Panc1 (cell line): ENCODE measurements around the gene TEX264. TPM values are rescaled to one million over a fixed set of nuclear protein-coding genes. Genes with fewer than 3 reads are reported as not detected.

Experiments used
- ATAC-seq: fragments of 200-7000 bp; cut with Tn5 transposase; 2 replicates; pipeline ENCODE4 v1.9.1; 2020; ENCODE audit warnings: mild to moderate bottlenecking, moderate library complexity
- Bru-seq: library from RNA; stranded (reverse); fragments of 400-500 nt; gene quantifications from one replicate; lab custom pipeline; 2021; lab: Mats Ljungman, UMichigan
- BruChase-seq, 2 experiments: library from RNA; stranded (reverse); fragments of 400-500 nt; gene quantifications; one replicate each; lab custom pipeline; 2021; lab: Mats Ljungman, UMichigan
- BruUV-seq: library from RNA; stranded (reverse); fragments of 400-500 nt; replicated peaks from 2 replicates; lab custom pipeline; 2021; lab: Mats Ljungman, UMichigan
- CTCF ChIA-PET: fragments of 300-600 bp; sonication (Branson Sonifier 250); formaldehyde crosslinking; loops from one replicate; lab custom pipeline; 2022; ENCODE audit warnings: antibody characterized with exemption; lab: Charles Lee
- POLR2A ChIA-PET: fragments of 300-600 bp; sonication (Branson Sonifier 250); formaldehyde crosslinking; loops from one replicate; lab custom pipeline; 2022; ENCODE audit warnings: antibody characterized with exemption; lab: Charles Lee
- DNase-seq: peaks from one replicate; pipeline ENCODE4 v3.0.0-alpha.2; 2010; ENCODE audit warnings: low read depth, low spot score
- H3K27ac ChIP-seq: 2 replicates; pipeline ENCODE4 v1.5.1; 2011; ENCODE audit warnings: mild to moderate bottlenecking, low read length, inconsistent platforms
- H3K27me3 ChIP-seq: fragments of 200-500 bp; sonication (Bioruptor generic); 2 replicates; pipeline ENCODE4 v1.6.0; 2014; ENCODE audit warnings: low read length, inconsistent platforms; ENCODE audit not compliant: control insufficient read depth, insufficient read depth
- H3K36me3 ChIP-seq: fragments of 200-500 bp; sonication (Bioruptor generic); 2 replicates; pipeline ENCODE4 v1.5.1; 2014; ENCODE audit warnings: inconsistent platforms, mild to moderate bottlenecking, low read length, moderate library complexity; ENCODE audit not compliant: control insufficient read depth, insufficient read depth
- H3K4me1 ChIP-seq: 2 replicates; pipeline ENCODE4 v1.5.1; 2011; ENCODE audit warnings: inconsistent platforms, mild to moderate bottlenecking, low read length, moderate library complexity; ENCODE audit not compliant: control insufficient read depth, insufficient read depth
- H3K4me3 ChIP-seq, 2 experiments: 2 replicates each; pipeline ENCODE4 v1.5.1; 2011 to 2012; ENCODE audit warnings: low read depth in 2 of 2, low read length in 2 of 2, mild to moderate bottlenecking in 2 of 2, inconsistent platforms in 1 of 2, moderate library complexity in 1 of 2
- H3K9me3 ChIP-seq: fragments of 200-500 bp; sonication (Bioruptor generic); 2 replicates; pipeline ENCODE4 v1.5.1; 2014; ENCODE audit warnings: low read depth, mild to moderate bottlenecking, inconsistent platforms, low read length, moderate library complexity; ENCODE audit not compliant: control insufficient read depth, insufficient read depth
- POLR2AphosphoS5 ChIP-seq: IDR thresholded peaks from 2 replicates; pipeline ENCODE4 v1.6.1; 2012; ENCODE audit warnings: mild to moderate bottlenecking, low read depth, low read length, moderate library complexity
- SIN3A ChIP-seq: IDR thresholded peaks from 2 replicates; pipeline ENCODE4 v1.6.1; 2012; ENCODE audit warnings: low read depth, mild to moderate bottlenecking, low read length, moderate library complexity, borderline replicate concordance; ENCODE audit not compliant: insufficient read depth
- TCF7L2 ChIP-seq: IDR thresholded peaks from 2 replicates; pipeline ENCODE4 v1.6.1; 2011; ENCODE audit warnings: mild to moderate bottlenecking, low read depth, low read length, inconsistent platforms
- in situ Hi-C: cut with HindIII; loops from 2 replicates; pipeline ENCODE4 v1.10.0; 2016; ENCODE audit warnings: low sequenced_read_pairs, low pct_unique_long_range_greater_than_20kb
- intact Hi-C: fragments of 100-400 bp; cut with micrococcal nuclease; formaldehyde crosslinking; loops from one replicate; pipeline ENCODE4 v1.10.0; 2022; ENCODE audit not compliant: unreplicated experiment
- long read RNA-seq: library from polyadenylated mRNA; unstranded; transcript quantifications from one replicate; pipeline ENCODE4 v2.0.0, GENCODE V29; 2021; ENCODE audit not compliant: unreplicated experiment
- polyA plus RNA-seq: library from polyadenylated mRNA; unstranded; fragments of >200 nt; gene quantifications from one replicate; pipeline ENCODE4 v1.2.1, GENCODE V29; 2012; ENCODE audit warnings: missing spikeins; ENCODE audit not compliant: insufficient read length
- total RNA-seq: library from RNA; stranded (reverse); gene quantifications from one replicate; pipeline ENCODE4 v1.2.1, GENCODE V29; 2021; ENCODE audit not compliant: unreplicated experiment
- TF ChIP-seq, protein P1 (sequence below), 2 experiments: IDR thresholded peaks; 2 replicates each; pipeline ENCODE4 v1.6.1; 2011 to 2012; ENCODE audit warnings: low read depth in 2 of 2, control low read depth in 1 of 2, low read length in 1 of 2, mild to moderate bottlenecking in 1 of 2, moderate library complexity in 1 of 2; ENCODE audit not compliant: insufficient read depth in 1 of 2
- TF ChIP-seq, protein P2 (sequence below): fragments of 450-650 bp; IDR thresholded peaks from 2 replicates; pipeline ENCODE4 v1.5.1; 2017; ENCODE audit warnings: mild to moderate bottlenecking

Gene TEX264, protein sequence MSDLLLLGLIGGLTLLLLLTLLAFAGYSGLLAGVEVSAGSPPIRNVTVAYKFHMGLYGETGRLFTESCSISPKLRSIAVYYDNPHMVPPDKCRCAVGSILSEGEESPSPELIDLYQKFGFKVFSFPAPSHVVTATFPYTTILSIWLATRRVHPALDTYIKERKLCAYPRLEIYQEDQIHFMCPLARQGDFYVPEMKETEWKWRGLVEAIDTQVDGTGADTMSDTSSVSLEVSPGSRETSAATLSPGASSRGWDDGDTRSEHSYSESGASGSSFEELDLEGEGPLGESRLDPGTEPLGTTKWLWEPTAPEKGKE
- total RNA-seq: 45.8 TPM
- 60.7 TPM for polyA plus RNA-seq
- Bru-seq, nascent RNA: percentile 59 among the genes with signal in this experiment
- percentile 61 among the genes with signal in this experiment for BruChase-seq, experiment 1, labeled RNA remaining after a 2-hour chase
- percentile 61 among the genes with signal in this experiment for BruChase-seq, experiment 2, labeled RNA remaining after a 6-hour chase
- long read RNA-seq, transcript TEX264-201 (5 exons, 1,340 nt): major isoform, 31 of 66 reads
- long read RNA-seq, partial matches to known transcripts: 9 of 66 reads
- long read RNA-seq, other reads (novel, unspliced or antisense): 15 of 66 reads

DNA sequence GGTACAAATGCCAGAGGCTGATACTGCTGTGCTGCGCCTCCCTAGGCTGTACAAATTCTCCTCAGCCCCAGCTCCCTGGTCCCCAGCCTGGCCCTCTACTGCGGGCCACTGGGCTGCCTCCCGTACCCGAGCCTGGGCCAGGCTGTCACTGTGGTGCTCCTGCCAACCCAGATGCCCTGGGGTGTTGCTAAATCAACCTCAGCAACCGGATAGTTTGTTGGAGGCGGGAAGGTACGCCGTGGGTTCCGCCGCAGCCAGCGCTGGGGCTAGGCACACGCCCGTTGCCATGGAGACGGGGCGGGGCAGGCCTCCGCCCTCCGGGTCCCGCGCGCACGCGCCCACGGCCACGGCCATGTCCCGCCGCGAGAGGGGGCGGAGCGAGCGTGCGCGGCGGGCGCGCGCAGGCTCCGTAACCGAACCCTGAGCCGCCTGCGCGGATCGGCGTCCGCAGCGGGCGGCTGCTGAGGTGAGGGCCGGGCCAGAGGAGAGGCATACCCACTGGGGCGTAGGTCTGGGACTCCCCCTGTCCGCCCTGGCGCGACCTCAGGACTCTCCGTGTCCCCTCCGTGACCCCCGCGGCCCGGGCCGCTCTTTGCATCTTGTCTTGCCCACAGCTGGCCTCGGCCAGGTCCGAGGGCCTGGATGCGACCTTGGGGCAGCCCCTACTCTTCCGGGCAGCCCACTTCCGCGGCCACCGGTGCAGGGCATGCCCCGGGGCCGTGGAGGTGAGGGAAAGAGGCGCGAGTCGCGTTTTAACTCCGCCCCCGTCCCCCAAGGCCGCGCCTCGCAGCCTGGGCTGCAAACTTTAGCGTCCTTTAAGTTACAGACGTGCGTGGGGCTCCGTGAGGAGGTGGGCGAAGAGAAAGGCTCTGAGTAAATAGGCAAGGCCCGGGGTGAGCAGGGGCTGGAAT, at the start of gene TEX264:
Gene TEX264, plus strand, starts transcription at position 430 of the 911 bp plus-strand sequence. CDS start 3,053 bp downstream, outside the sequence.
- Histone ChIP-seq H3K27ac (peak within 1 kb of the TSS; percentile 86), H3K4me1 (peaks cover 20% of the 10 kb centered on the region), H3K36me3 (no peaks in the 10 kb centered on the region), H3K27me3 (no peaks in the 10 kb centered on the region), H3K4me3 (peak within 1 kb of the TSS; percentile 79 to 86), H3K9me3 (no peaks in the 10 kb centered on the region)
- peak; percentile 84 for ATAC-seq
- ChIA-PET CTCF (interaction anchor here (1.3 to 2.1 kb wide), 2 partner anchors 11 to 170 kb away, joined by 4 to 26 read pairs; partner anchors contain the start of gene DCAF1), POLR2A (no interaction called here)
- peak; percentile 84 for TF ChIP-seq POLR2AphosphoS5
- TF ChIP-seq, protein P1, sequence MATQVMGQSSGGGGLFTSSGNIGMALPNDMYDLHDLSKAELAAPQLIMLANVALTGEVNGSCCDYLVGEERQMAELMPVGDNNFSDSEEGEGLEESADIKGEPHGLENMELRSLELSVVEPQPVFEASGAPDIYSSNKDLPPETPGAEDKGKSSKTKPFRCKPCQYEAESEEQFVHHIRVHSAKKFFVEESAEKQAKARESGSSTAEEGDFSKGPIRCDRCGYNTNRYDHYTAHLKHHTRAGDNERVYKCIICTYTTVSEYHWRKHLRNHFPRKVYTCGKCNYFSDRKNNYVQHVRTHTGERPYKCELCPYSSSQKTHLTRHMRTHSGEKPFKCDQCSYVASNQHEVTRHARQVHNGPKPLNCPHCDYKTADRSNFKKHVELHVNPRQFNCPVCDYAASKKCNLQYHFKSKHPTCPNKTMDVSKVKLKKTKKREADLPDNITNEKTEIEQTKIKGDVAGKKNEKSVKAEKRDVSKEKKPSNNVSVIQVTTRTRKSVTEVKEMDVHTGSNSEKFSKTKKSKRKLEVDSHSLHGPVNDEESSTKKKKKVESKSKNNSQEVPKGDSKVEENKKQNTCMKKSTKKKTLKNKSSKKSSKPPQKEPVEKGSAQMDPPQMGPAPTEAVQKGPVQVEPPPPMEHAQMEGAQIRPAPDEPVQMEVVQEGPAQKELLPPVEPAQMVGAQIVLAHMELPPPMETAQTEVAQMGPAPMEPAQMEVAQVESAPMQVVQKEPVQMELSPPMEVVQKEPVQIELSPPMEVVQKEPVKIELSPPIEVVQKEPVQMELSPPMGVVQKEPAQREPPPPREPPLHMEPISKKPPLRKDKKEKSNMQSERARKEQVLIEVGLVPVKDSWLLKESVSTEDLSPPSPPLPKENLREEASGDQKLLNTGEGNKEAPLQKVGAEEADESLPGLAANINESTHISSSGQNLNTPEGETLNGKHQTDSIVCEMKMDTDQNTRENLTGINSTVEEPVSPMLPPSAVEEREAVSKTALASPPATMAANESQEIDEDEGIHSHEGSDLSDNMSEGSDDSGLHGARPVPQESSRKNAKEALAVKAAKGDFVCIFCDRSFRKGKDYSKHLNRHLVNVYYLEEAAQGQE (IDR thresholded peaks at IDR 0.05; ENCODE audit: insufficient read depth in 1 of 2, low read depth in 2 of 2, low read length in 1 of 2): no peak
- peak; percentile 52; the same call in 1 of the 2 replicates for TF ChIP-seq SIN3A
- TF ChIP-seq TCF7L2: no peak
- TF ChIP-seq, protein P2, sequence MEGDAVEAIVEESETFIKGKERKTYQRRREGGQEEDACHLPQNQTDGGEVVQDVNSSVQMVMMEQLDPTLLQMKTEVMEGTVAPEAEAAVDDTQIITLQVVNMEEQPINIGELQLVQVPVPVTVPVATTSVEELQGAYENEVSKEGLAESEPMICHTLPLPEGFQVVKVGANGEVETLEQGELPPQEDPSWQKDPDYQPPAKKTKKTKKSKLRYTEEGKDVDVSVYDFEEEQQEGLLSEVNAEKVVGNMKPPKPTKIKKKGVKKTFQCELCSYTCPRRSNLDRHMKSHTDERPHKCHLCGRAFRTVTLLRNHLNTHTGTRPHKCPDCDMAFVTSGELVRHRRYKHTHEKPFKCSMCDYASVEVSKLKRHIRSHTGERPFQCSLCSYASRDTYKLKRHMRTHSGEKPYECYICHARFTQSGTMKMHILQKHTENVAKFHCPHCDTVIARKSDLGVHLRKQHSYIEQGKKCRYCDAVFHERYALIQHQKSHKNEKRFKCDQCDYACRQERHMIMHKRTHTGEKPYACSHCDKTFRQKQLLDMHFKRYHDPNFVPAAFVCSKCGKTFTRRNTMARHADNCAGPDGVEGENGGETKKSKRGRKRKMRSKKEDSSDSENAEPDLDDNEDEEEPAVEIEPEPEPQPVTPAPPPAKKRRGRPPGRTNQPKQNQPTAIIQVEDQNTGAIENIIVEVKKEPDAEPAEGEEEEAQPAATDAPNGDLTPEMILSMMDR: no peak
- intact Hi-C loops: no loop called here
- DNase-seq: no peak
- in situ Hi-C loops: no loop called here
- no TSS peak for BruUV-seq

DNA sequence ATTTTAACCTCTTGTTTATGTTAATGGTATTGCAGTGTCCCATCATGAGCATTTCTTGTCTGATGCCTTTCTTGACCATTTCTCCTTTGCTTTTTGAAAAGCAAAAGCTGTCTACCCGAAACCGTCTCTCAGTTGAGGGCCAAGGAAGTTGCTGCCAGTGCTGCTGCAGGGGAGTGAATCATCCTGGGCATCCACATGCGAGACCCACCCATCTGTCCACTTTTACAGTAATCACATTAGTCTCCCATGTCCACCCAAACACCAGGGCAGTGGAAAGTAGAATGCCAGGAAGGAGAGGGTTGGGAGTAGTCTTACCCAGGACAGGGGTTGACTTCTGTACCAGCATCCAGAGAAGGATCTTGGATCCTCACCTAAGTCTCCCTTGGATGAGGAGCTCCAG, 48.6 kb upstream of the TEX264 start:
- no TSS peak for BruUV-seq
- no peaks in the 10 kb centered on the region for H3K27me3 ChIP-seq
- H3K4me1 ChIP-seq: no peaks in the 10 kb centered on the region
- H3K27ac ChIP-seq: no peak overlapping the region
- POLR2A ChIA-PET: no interaction called here
- no peaks in the 10 kb centered on the region for H3K36me3 ChIP-seq
- in situ Hi-C loops: no loop called here
- ATAC-seq (no peak), DNase-seq (no peak)
- intact Hi-C loops: no loop called here
- H3K9me3 ChIP-seq: no peaks in the 10 kb centered on the region
- TF ChIP-seq, protein P2: no peak
- TF ChIP-seq SIN3A: no peak
- CTCF ChIA-PET: no interaction called here
- no peak overlapping the region for H3K4me3 ChIP-seq
